ENCODE data around the gene STK32C. TPM values are rescaled to one million over a fixed set of nuclear protein-coding genes. Genes with fewer than 3 reads are reported as not detected.

Gene STK32C
- total RNA-seq, 4 donors from 2014 or later: 3.3 to 5.7 (median 3.5) TPM

DNA sequence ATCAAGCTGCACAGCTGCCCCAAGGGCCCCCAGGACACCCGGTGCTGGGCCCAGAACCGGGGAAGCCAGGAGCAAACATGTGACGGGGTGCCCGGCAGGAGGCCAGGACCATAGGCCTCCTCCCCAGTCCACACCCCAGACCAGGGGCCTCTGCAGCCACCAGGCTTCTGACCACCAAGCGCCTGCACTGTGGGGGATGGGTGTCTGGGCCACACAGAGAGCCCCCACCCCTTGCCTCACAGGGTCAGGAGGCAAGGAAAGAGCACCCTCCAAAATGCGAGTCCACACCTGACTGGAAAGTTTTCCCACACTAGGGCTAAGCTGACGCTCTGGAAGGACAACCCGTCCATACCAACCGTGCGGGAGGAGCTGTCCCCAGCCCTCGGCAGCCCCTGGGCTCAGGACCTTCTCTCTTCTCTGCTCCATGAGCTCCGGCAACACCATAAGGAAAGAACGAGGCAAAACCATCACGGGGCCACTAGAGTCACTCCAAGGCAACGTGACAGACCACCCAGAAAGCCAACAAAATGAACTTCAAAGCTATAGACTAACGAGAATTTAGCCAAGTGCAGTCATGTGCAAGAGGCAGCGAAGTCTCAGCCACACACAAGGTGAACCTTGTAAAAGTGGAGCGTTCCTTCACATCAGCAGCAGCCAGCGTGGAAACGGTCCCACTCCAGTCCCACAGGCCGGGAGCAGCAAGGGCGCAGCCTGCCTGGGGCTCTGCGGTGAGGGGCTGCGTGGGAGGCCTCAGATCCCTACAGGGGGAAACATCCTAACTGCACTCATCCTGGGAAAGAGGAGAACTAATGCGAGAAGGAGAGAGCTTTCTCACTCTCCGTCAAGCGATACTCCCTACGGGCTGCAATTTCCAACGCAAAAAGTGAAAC lies 5.1 kb downstream of the STK32C start:
- H3K36me3 ChIP-seq: no peaks in the 10 kb centered on the region
- TF ChIP-seq, protein P1, sequence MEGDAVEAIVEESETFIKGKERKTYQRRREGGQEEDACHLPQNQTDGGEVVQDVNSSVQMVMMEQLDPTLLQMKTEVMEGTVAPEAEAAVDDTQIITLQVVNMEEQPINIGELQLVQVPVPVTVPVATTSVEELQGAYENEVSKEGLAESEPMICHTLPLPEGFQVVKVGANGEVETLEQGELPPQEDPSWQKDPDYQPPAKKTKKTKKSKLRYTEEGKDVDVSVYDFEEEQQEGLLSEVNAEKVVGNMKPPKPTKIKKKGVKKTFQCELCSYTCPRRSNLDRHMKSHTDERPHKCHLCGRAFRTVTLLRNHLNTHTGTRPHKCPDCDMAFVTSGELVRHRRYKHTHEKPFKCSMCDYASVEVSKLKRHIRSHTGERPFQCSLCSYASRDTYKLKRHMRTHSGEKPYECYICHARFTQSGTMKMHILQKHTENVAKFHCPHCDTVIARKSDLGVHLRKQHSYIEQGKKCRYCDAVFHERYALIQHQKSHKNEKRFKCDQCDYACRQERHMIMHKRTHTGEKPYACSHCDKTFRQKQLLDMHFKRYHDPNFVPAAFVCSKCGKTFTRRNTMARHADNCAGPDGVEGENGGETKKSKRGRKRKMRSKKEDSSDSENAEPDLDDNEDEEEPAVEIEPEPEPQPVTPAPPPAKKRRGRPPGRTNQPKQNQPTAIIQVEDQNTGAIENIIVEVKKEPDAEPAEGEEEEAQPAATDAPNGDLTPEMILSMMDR (IDR thresholded peaks at IDR 0.05): no peak
- no peak for TF ChIP-seq POLR2A (IDR thresholded peaks at IDR 0.05)
- no peak overlapping the region for H3K27ac ChIP-seq
- peaks cover 6 to 12% of the 10 kb centered on the region in 2 donors for H3K4me1 ChIP-seq
- no peak for DNase-seq
- no peak overlapping the region for H3K4me3 ChIP-seq (replicated peaks in 1 of 3)
- 81 to 85% methylated on average over 25 to 26 of the region's 29 CpGs for WGBS, 2 donors
- intact Hi-C loops (cut with DNase I): loop anchor here (10.0 kb wide), 1 partner anchor 232 kb away; the partner anchor contains the start of gene INPP5A
- H3K27me3 ChIP-seq: no peaks in the 10 kb centered on the region
- no peaks in the 10 kb centered on the region for H3K9me3 ChIP-seq

DNA sequence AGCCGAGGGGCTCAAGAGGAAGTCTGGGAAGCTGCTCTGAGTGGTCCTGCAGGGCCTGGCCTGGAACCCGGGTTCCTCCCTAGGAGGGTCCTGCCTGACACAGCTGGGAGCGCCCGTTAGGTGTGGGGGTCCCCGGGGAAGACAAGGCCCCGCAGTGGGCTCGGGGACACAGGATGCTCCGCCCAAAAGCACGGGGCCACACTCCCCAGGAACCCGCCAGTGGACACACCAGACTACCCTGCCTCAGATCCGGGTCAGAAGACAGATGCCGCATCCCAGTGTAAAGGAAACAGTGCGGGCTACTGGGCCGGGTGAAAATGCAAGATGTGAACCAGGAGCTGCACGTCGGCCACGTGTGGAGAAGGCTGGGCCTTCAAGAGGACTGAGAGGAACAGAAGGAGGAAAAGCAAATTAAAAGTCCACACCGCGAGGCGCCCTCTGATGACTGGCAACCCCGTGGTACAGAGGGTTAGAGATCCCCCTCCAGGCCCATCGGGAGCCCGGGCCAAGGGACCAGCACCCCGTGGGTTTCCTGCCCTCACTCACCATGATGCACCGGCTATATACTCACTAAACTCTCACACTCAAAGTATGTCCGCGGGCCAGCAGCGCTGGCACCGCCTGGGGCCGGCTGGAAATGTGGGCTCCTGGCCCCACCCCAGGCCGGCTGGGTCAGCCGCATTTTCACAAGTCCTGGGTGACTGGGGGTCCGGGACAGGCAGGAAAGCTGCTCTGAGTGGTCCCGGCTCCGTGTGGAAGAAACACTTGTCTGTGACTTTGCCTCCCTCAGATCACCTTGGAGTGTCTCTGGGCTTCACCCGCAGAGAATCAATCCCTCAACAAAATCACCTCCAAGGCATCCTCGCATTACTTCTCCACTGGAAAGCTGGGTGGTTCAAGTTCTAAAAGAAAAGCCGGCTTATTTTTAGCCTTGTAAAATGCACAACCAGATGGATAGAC lies 6.1 kb downstream of the STK32C start:
- Histone ChIP-seq H3K4me1 (peaks cover under 1 to 5% of the 10 kb centered on the region in 2 donors), H3K36me3 (no peaks in the 10 kb centered on the region), H3K27me3 (no peaks in the 10 kb centered on the region), H3K9me3 (no peaks in the 10 kb centered on the region), H3K4me3 (replicated peaks in 1 of 3) (no peak overlapping the region), H3K27ac (no peak overlapping the region)
- WGBS, 2 donors: 87 to 92% methylated on average over 31 to 38 of the region's 38 CpGs
- TF ChIP-seq, protein P1 (IDR thresholded peaks at IDR 0.05): no peak
- TF ChIP-seq POLR2A (IDR thresholded peaks at IDR 0.05): no peak
- no peak for DNase-seq
- intact Hi-C loops (cut with DNase I): loop anchor here (10.0 kb wide), 1 partner anchor 233 kb away; the partner anchor contains the start of gene INPP5A

DNA sequence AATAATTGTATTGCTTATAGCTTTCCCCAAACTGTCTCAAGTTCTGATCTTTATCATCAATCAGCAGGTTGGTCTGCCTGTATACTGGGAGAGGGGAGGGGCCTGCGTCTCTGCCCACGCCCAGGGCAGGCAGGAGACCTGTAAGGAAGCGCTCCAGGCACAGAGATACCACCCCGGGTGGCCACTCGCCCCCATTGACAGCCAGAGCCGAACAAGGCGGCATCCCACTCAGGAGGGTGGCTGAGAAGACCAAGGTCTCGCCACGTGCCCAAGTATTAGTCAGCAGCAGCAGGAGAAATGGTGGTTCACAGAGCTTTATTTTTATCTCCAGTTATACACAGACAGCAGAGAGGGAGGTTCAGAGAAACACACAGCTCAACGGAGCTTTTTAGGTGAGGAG lies 7.2 kb downstream of the STK32C start:
- no peak for TF ChIP-seq POLR2A (IDR thresholded peaks at IDR 0.05)
- TF ChIP-seq, protein P1 (IDR thresholded peaks at IDR 0.05): no peak
- 72 to 77% methylated on average over 10 of the region's 10 CpGs for WGBS, 2 donors
- intact Hi-C loops (cut with DNase I): loop anchor here (10.0 kb wide), 1 partner anchor 234 kb away; the partner anchor contains the start of gene INPP5A
- H3K27me3 ChIP-seq: no peaks in the 10 kb centered on the region
- DNase-seq: no peak
- H3K36me3 ChIP-seq: no peaks in the 10 kb centered on the region
- H3K4me3 ChIP-seq (replicated peaks in 1 of 3): no peak overlapping the region
- H3K4me1 ChIP-seq: no peaks in the 10 kb centered on the region
- H3K9me3 ChIP-seq: no peaks in the 10 kb centered on the region
- H3K27ac ChIP-seq: no peak overlapping the region

DNA sequence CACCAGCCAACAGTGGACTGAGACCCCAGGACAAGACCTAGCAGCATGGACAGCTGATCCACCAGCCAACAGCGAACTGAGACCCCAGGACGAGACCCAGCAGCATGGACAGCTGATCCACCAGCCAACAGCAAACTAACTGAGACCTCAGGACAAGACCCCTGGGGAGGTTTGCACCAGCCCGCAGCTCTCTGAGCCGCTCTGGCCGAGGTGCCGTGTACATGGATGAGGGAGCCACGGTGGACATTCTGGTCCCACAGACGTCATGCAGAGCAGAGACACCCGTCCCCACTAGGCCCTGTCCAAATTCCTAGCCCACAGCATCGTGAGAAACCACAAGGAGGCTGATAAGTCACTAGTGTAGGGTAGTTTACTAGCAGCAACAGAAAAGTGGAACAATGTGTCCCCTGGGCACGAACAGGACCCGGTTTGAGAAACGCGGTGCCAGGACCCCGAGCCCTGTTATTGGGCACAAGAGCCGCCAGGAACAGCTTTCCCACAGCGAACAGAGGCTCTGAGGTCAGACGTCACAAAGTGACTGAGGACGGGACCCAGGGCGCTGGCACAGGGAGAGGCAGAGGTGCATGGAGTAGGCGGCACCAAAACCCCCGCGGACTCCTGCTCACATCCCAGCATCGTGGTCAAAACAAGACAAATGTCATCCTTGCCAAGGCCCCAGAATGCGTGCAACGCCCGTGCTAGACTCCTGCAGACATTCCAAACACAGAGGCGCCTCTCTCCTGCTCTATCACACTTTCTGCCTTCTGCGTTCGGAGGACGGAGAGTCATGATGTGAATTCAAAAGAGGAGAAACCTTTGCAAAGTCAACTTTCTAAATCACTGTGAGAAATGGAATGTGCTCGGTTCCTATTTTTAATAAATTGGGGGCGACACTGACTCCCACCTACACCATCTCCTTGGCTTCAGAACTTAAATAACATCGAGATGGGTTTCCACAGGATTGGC lies 8.1 kb downstream of the STK32C start:
- TF ChIP-seq, protein P1 (IDR thresholded peaks at IDR 0.05): no peak
- no peak for TF ChIP-seq POLR2A (IDR thresholded peaks at IDR 0.05)
- H3K4me3 ChIP-seq (replicated peaks in 1 of 3): no peak overlapping the region
- no peak overlapping the region for H3K27ac ChIP-seq
- H3K4me1 ChIP-seq: no peaks in the 10 kb centered on the region
- intact Hi-C loops (cut with DNase I): loop anchor here (10.0 kb wide), 1 partner anchor 235 kb away; the partner anchor contains the start of gene INPP5A
- H3K27me3 ChIP-seq: no peaks in the 10 kb centered on the region
- WGBS, 2 donors: 87 to 88% methylated on average over 23 to 34 of the region's 34 CpGs
- H3K36me3 ChIP-seq: no peaks in the 10 kb centered on the region
- no peaks in the 10 kb centered on the region for H3K9me3 ChIP-seq
- no peak for DNase-seq
